Caco-2 (cell line): Measurements from ENCODE around the gene TP63. TPM values are rescaled to one million over a fixed set of nuclear protein-coding genes. Genes with fewer than 3 reads are reported as not detected.
A peak's percentile ranks its signal among the peaks of the same experiment; 100 is the strongest.

Source experiments
- BruUV-seq: library from RNA; stranded (reverse); fragments of 400-500 nt; replicated peaks from 2 replicates; lab custom pipeline; 2021; lab: Mats Ljungman, UMichigan
- CTCF ChIA-PET: fragments of 300-600 bp; sonication (Branson Sonifier 250); formaldehyde crosslinking; loops from one replicate; lab custom pipeline; 2022; ENCODE audit warnings: antibody characterized with exemption; lab: Charles Lee
- POLR2A ChIA-PET: fragments of 300-600 bp; sonication (Branson Sonifier 250); formaldehyde crosslinking; loops from one replicate; lab custom pipeline; 2022; ENCODE audit warnings: antibody characterized with exemption; lab: Charles Lee
- DNase-seq, 2 experiments: peaks; one replicate each; pipeline versions ENCODE4 v3.0.0 to v3.0.0-alpha.2; 2020 to 2022
- H3K27me3 ChIP-seq: replicated peaks from 2 replicates; pipeline ENCODE4 v1.6.0; 2011; ENCODE audit warnings: low read length; ENCODE audit not compliant: control insufficient read depth, insufficient read depth
- H3K36me3 ChIP-seq: 2 replicates; pipeline ENCODE4 v1.5.1; 2011; ENCODE audit warnings: low read length; ENCODE audit not compliant: control insufficient read depth, insufficient read depth
- H3K4me1 ChIP-seq: fragments of 250-450 bp; sonication (Bioruptor Pico); 2 replicates; pipeline ENCODE4 v1.5.1; 2020; ENCODE audit warnings: mild to moderate bottlenecking
- H3K4me3 ChIP-seq: 2 replicates; pipeline ENCODE4 v1.5.1; 2011; ENCODE audit warnings: low read depth, mild to moderate bottlenecking, control low read depth, low read length
- H3K9me3 ChIP-seq: fragments of 250-450 bp; sonication (Bioruptor Pico); 2 replicates; pipeline ENCODE4 v1.5.1; 2020; ENCODE audit warnings: mild to moderate bottlenecking, moderate library complexity
- H3K27ac Mint-ChIP-seq: one replicate; pipeline ENCODE4 v1.8.0; 2022; ENCODE audit warnings: mixed read lengths; ENCODE audit not compliant: unreplicated experiment
- H3K27me3 Mint-ChIP-seq: one replicate; pipeline ENCODE4 v1.8.0; 2022; ENCODE audit warnings: mixed read lengths; ENCODE audit not compliant: insufficient read depth, unreplicated experiment
- H3K36me3 Mint-ChIP-seq: one replicate; pipeline ENCODE4 v1.8.0; 2022; ENCODE audit warnings: mild to moderate bottlenecking, mixed read lengths; ENCODE audit not compliant: insufficient read depth, unreplicated experiment
- H3K4me1 Mint-ChIP-seq: one replicate; pipeline ENCODE4 v1.8.0; 2022; ENCODE audit warnings: low read depth, mixed read lengths; ENCODE audit not compliant: unreplicated experiment
- H3K4me3 Mint-ChIP-seq: one replicate; pipeline ENCODE4 v1.8.0; 2022; ENCODE audit warnings: mild to moderate bottlenecking, moderate library complexity, mixed read lengths; ENCODE audit not compliant: unreplicated experiment
- H3K9me3 Mint-ChIP-seq: one replicate; pipeline ENCODE4 v1.8.0; 2022; ENCODE audit warnings: mixed read lengths; ENCODE audit not compliant: unreplicated experiment
- CTCF ChIP-seq, 2 experiments: fragments of 200-600 bp in 1 of 2; IDR thresholded peaks; 1 replicate in 1 of 2; 2 replicates in 1 of 2; pipeline versions ENCODE4 v1.5.1 to v1.8.0; 2011 to 2022; ENCODE audit warnings: antibody characterized with exemption in 1 of 2, control low read depth in 1 of 2, inconsistent platforms in 1 of 2, low read depth in 1 of 2, low read length in 1 of 2, mild to moderate bottlenecking in 1 of 2, moderate library complexity in 1 of 2; ENCODE audit not compliant: insufficient read depth in 1 of 2, severe bottlenecking in 1 of 2, unreplicated experiment in 1 of 2
- intact Hi-C: fragments of 100-400 bp; cut with micrococcal nuclease; formaldehyde crosslinking; loops from one replicate; pipeline ENCODE4 v1.10.0; 2022; ENCODE audit not compliant: unreplicated experiment
- total RNA-seq: library from RNA; stranded (reverse); gene quantifications from 2 replicates; pipeline ENCODE4 v1.2.3, GENCODE V29; 2022

The TP63 gene
- total RNA-seq, 1 experiment from 2014 or later: 1.2 TPM

- Histone ChIP-seq H3K9me3 (no peaks in the 10 kb centered on the region), H3K27me3 (no peaks in the 10 kb centered on the region), H3K4me1 (peaks cover 10% of the 10 kb centered on the region), H3K4me3 (no peak overlapping the region), H3K36me3 (no peaks in the 10 kb centered on the region)
- TF ChIP-seq CTCF (IDR thresholded peaks at IDR 0.05; ENCODE audit: insufficient read depth in 1 of 2, low read depth in 1 of 2, low read length in 1 of 2, severe bottlenecking in 1 of 2, unreplicated experiment in 1 of 2): no peak
- intact Hi-C loops: no loop called here
- ChIA-PET CTCF (interaction anchor here (0.6 kb wide), 1 partner anchor 476 kb away, joined by 5 read pairs; no protein-coding TSS in a partner anchor), POLR2A (no interaction called here)
- BruUV-seq: no TSS peak
- Mint-ChIP-seq H3K4me1 (peaks cover 18% of the 10 kb centered on the region), H3K27me3 (no peaks in the 10 kb centered on the region), H3K36me3 (no peaks in the 10 kb centered on the region), H3K4me3 (no peak overlapping the region), H3K27ac (no peak overlapping the region), H3K9me3 (peaks cover 9% of the 10 kb centered on the region)
- DNase-seq: no peak
Measured at GRCh38 chr3:189710620-189711402, 79.6 kb downstream of the TP63 start.

- Mint-ChIP-seq H3K9me3 (peaks cover 9% of the 10 kb centered on the region), H3K36me3 (no peaks in the 10 kb centered on the region), H3K4me1 (peaks cover 12% of the 10 kb centered on the region), H3K4me3 (no peak overlapping the region), H3K27ac (no peak overlapping the region), H3K27me3 (no peaks in the 10 kb centered on the region)
- no peaks in the 10 kb centered on the region for H3K36me3 ChIP-seq
- intact Hi-C loops: no loop called here
- BruUV-seq: no TSS peak
- TF ChIP-seq CTCF (IDR thresholded peaks at IDR 0.05; ENCODE audit: insufficient read depth in 1 of 2, low read depth in 1 of 2, low read length in 1 of 2, severe bottlenecking in 1 of 2, unreplicated experiment in 1 of 2): no peak
- H3K4me3 ChIP-seq: no peak overlapping the region
- POLR2A ChIA-PET: no interaction called here
- DNase-seq: peak in 1 of 2 experiments; percentile 3
- H3K9me3 ChIP-seq: no peaks in the 10 kb centered on the region
- peaks cover 8% of the 10 kb centered on the region; the same call in 1 of the 2 replicates for H3K4me1 ChIP-seq
- CTCF ChIA-PET: no interaction called here
- H3K27me3 ChIP-seq: no peaks in the 10 kb centered on the region
Measured at GRCh38 chr3:189712906-189713483, 81.8 kb downstream of the TP63 start.

DNA sequence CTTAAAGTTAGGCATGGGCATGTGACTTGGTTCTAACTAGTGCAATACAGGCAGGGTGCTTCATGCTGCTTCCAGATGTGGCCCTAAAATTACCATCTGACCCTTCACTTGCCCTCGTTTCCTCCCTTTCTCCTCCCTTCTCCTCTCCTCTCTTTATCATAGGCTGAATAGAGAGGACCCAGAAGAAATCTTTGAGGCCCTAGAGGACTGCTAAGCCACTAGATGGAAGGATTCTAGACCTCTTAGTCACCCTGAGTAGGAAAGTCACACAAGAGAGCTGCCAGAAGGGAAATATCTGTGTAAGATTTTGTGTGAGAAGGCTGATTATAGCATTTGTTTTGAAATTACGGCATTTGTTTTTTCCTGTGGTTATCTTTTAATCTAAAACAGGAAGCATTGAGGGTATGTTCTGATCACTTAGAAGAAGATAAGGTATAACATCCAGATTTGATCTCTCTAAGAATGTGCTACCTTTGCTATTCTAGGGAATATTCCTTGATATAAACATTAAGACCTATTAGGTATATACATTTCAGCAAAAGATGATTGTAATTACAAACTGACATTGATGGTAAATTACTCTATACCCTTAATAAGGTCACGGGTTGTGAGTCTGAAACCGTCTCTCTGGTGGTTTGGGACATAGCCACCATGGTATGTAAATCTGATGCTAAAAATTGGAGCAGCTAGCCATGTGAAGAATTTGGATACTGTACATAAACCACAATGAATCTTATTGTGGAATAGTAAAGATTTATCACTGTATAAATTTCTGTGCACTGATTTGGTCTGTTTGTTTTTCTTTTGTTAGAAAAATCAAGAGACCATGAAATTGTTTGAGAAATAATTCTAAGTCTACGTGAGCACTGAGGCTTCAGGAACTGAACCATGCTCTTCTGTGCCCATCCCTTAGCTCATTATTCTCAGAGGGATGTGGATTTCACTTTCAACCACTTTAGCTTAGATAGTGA lies 84.1 kb downstream of the TP63 start:
- H3K27me3 Mint-ChIP-seq: no peaks in the 10 kb centered on the region
- no peak for TF ChIP-seq CTCF (IDR thresholded peaks at IDR 0.05; ENCODE audit: insufficient read depth in 1 of 2, low read depth in 1 of 2, low read length in 1 of 2, severe bottlenecking in 1 of 2, unreplicated experiment in 1 of 2)
- Histone ChIP-seq H3K36me3 (no peaks in the 10 kb centered on the region), H3K4me3 (no peak overlapping the region), H3K27me3 (no peaks in the 10 kb centered on the region), H3K4me1 (peaks cover 8% of the 10 kb centered on the region; the same call in 1 of the 2 replicates), H3K9me3 (no peaks in the 10 kb centered on the region)
- peaks cover 12% of the 10 kb centered on the region for H3K4me1 Mint-ChIP-seq
- no TSS peak for BruUV-seq
- H3K9me3 Mint-ChIP-seq: peaks cover 9% of the 10 kb centered on the region
- intact Hi-C loops: no loop called here
- H3K27ac Mint-ChIP-seq: no peak overlapping the region
- no peaks in the 10 kb centered on the region for H3K36me3 Mint-ChIP-seq
- no peak overlapping the region for H3K4me3 Mint-ChIP-seq
- POLR2A ChIA-PET: no interaction called here
- no peak for DNase-seq
- CTCF ChIA-PET: no interaction called here
